HG02798 (cell line): ENCODE results near the gene VSNL1.

Source experiments
- ATAC-seq: cut with Tn5 transposase; IDR thresholded peaks from one replicate; pipeline ENCODE4 v1.9.1; 2021; ENCODE audit warnings: mild to moderate bottlenecking; ENCODE audit not compliant: unreplicated experiment, poor library complexity

VSNL1 gene

DNA sequence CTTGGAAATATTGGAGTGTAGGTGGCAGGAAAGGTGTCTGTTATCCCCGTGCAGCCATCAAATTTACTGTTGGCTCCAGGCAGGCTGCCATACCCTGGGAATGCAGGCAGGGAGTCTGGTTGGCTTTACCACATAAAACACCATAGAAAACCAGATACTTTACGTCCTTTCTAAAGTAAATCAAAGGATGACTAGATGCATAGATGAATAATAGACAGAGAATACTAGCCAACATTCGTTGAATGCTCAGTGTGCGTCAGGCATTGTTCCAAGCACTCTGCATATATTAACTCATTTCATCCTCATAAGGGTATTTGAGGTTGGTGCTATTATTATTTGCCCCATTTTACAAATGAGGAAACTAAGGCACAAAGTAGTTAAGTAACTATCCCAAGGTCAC lies 65.2 kb downstream of the VSNL1 start:
- no peak for ATAC-seq

DNA sequence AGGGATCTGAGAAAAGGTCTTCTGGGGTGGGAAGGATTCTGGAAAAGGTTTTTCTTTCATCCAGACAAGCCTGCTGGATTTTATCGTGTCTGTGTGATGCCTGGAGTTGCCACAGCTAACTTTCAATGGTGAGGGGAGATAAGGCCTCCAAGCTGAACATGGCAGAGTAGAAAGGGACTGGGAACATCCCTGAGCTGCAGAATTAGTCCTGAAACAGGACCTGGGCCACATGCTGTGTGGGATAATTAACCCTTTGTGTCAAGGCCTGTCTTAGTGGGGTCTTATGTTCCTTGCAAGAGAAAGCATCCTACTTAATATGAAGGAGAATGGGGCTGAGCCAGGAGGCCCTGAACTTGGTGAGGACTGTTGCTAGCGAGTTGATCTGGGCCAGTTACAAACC lies 66.4 kb downstream of the VSNL1 start:
- ATAC-seq: no peak

DNA sequence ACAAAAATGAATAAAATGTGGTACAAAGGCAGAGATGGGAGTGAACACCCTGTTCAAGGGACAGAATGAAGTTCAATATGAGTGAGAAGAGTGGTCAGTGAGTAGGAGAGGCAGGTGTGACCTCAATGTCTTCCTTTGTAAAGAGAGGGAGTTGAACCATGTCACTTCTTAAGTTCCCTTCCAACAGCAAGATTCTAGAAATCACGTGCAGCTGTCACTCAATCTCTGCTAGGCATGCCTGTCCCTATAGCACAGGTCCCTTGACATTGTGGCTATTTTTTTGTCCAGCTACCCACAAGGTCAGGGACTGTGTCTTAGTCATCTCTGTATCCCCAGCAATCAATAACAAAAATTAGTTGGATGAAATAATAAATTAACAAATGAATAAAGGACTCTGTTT lies 66.9 kb downstream of the VSNL1 start:
- no peak for ATAC-seq

DNA sequence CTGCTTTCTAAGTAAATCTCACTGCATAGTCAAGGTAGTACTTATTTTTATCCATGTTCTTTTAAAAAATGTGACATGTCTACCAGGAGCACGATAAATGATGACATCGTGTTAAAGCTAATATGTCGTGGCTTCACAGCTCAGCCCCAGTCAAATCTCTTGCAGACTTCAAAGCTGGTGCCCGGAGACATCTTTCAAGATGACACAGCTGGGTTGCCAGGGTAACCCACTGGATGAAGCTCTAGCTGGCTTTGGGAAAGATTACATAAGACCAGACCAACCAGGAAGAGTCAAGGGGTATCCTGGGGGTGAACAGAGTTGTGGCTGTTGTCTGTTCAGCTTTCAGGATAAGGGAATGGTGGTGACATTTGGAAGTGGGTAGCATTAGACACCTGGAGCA lies 67.8 kb downstream of the VSNL1 start:
- ATAC-seq: no peak

DNA sequence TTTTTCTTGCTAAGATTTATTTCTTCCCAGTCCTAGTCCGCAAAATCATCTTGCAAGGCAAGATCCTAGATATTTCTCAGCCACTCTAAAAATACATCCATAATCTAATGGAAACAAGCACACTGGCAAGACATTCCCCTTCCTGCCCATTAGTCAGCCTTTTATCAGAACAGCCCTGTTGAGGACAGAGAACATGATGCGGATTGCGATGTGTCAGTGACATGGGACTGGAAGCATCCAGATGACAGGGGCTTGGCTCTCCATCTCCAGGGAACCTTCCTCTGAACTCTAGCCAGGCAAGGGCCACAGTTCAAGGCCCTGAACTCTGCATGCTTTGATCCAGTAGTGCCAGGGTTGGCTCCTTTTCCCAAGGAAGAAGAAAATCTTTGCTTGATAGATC lies 70.0 kb downstream of the VSNL1 start:
- ATAC-seq: no peak

DNA sequence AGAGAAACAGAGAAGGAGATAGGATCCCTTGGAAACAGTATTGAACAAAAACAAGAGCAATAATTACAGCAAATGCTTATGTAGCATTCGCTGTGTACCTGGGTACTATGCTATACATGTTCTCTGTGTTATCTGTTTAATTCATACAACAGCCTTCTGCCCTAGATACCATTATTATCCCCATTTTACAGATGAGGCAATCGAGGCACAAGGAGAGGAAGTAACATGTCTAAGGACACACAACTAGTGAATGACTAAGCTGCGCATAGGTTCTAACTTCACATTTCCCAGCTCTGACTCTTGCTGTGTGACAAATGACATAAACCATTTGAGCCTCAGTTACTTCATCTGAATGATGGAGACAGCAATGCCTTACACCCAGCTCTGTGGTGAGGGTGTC lies 70.5 kb downstream of the VSNL1 start:
- ATAC-seq: no peak

DNA sequence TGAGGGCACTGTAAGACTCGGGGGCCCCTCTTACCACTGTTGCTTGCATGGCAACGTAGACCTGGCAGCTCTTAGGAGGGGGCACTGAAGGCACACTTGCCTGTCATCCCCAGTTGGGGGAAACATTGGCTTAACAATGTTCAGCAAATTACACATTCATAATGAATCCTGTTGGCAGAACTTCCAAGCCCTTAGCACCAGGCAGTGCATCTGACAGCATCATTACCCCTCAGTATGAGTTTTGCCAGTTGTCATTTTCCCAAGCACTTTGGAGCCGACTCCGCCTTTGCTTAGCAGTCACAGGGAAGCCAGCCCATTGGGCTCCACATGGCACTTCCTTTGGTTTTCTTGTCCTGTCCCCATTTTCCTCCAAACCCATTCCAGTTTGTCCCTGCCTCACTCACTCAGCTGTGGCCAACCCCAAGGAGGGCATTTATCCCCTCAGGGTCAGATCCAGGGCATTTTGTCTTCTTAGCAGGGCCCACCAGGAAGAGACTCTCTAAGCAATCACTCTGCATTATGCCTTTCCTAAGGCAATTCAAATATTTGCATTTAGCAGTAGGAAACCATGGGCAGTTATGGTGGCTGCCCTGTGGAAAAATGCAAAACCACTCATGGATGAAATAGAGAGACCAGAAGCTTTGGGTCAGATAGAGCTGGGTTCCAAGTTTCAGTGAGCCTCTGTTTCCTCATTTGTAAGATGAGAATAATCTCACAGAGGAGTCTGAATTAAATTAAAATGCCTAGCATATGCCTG lies 73.9 kb downstream of the VSNL1 start:
- ATAC-seq: no peak

DNA sequence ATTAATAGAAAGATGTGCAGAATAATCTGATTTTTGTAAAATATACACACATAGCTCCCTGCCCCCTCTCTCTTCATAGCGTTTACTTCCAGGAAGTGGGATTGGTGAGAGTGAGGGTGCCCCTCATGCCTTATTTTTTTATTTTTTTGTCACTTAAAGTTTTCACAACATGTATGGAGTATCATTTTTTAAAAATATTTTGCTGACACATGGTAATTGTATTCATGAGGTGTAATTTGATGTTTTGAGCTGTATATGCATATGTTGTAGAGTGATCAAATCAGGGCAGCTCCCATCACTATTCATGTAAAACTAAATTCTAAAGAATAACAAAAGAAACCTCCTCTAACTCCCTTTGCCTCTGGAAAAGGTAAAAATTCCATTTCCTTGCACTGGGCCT lies 74.7 kb downstream of the VSNL1 start:
- ATAC-seq: no peak

DNA sequence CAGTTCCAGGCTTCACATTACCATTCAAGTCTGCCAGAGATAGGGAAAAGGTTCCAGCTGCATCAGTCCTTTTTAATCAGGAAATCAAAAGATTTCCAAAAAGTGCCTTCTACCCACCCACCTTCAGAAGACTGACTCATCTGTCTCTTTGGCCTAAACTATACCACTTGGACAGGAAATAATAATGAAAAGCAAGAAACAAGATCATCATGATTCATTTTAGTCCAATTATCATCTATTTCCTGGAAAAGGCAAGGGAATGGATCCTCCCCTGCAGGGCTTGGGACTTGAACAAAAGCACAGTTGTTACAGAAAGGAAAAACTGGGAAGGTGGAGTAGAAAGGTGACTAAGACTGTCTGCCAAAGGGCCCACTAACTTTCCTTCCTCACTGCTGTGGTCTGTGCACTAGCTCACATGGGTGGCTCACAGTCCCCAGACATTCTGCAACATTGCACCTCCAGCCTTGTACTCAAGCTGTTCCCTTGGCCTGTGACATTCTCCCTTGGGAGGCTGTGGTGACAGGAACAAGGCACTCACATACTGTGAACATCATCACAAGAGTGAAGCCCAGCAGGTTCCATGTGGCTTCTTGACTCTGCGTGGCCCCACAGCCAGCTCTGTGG lies 75.3 kb downstream of the VSNL1 start:
- ATAC-seq: no peak

DNA sequence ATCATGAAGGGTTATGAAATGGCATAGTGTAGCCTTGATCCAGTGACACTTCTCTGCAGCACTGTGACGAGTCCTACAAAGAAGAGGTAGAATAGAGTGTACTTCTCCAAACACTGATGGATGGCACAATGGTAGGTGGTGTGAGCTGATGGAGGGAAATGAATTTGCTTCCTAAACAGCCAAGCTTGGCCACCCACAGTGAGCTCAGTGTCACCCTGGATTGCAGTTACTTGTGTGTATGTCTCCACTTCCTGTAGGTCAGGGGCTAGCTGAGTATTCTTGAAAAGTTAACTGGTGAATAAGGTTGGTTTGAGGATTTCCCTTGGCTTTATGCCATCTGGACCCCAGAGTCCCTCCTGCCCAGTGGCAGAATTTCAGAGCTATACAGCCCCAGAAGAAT lies 75.9 kb downstream of the VSNL1 start:
- no peak for ATAC-seq

DNA sequence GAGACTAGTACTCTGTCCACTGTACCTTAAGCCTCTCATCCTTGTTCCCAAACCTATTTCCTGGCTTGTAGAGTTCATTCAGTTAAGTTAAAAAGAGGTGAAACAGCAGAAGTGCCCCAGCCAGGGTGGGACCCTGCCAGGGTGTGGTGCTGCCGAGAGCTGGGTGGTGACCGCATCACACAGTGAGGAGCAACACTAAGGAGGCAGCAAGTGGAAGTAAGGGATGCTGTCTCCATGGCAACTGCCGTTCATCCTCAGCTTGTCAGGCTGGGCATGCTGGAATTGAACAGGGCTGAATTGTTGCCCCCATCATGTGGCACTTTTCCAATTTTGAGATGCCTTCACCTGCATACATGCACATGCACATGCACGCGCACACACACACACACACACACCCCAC lies 77.0 kb downstream of the VSNL1 start:
- ATAC-seq: no peak

DNA sequence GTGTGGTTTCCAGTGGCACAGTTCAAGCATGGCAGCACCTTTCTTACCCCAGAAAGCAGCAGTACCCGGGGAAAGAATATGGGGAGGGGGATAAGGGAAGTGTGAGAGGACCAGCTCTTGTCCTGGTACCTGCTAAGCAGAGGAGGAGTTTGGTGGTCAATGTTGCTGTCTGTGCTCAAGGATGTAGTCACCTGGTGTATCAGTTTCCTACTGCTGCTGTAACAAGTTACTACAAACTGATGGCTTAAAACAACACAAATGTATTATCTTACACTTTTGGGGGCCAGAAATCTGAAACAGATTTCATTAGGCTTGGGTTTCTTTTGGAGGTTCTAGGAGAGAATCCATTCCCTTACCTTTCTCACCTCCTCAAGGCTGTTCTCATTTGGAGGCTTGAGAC lies 77.5 kb downstream of the VSNL1 start:
- no peak for ATAC-seq

DNA sequence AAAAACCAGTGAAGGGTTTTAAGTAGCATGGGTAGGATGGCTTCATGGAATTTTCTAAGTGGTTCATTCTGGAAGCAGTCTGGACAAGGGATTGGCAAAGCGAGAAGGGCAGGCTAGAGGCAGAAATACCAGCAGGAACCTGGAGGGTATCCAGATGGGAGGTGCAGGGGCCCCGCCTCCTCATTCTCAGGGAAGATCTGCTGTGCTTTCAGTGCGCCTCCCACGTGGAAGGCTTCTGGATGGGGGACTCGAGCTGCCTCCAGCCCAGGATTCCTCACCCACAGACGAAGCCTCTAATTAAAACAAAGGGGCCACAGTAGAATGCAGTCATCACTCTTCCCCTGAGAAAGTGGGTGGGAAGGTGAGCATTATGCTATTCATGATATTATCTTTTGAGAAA lies 79.8 kb downstream of the VSNL1 start:
- no peak for ATAC-seq

DNA sequence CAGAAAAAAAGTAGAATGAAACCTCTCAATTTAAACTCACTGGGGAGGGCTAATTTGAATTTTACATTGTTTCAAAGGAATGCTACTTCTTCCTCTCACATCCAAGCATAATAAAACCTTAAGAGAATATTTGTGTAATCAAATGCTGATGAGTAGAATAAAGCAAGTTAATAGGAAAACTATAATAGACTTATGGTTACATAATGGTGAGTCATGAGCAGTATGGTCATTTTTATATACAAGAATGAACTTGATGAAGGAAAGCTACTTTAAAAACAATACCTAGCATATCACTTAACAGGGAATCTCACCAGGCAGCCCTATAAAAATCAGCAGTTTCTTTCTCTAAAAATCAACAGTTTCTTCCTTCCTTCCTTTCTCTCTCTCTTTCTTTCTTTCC lies 80.3 kb downstream of the VSNL1 start:
- ATAC-seq: no peak

DNA sequence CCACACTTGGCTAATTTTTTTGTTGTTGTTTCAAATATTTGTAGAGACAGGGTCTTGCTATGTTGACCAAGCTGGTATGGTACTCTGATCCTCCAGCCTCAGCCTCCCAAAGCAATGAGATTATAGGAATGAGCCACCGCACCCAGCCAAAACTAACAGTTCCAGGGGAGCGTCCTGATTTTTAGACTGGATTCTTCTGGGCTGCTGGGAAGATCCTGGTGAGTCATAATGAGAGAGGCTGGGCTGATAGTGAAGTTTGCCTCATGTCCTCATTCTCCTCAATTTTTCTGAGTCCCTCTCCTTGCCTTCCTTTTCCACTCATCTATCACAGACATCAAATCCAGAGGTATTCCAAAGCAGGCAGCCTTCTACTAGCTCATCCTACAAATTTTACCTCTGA lies 81.3 kb downstream of the VSNL1 start:
- ATAC-seq: no peak

DNA sequence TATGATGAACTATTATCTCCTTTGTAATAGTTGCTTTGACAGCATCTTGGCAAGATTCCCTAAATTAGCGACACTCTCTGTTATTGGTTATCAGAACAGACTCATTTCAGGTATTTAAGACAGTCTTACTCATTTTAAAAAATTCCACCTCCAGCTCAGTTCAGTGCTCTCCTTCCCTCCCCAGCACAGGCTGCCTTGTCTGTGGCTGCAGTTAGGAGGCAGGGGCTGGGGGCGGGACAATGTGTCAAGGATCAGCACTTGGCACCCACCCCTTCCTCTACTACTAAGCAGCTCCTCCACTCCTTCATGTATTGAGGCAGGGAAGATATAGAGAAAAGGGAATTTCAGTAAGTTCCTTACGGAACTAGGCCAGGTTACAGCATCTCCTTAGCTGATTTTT lies 85.0 kb downstream of the VSNL1 start:
- ATAC-seq: no peak

DNA sequence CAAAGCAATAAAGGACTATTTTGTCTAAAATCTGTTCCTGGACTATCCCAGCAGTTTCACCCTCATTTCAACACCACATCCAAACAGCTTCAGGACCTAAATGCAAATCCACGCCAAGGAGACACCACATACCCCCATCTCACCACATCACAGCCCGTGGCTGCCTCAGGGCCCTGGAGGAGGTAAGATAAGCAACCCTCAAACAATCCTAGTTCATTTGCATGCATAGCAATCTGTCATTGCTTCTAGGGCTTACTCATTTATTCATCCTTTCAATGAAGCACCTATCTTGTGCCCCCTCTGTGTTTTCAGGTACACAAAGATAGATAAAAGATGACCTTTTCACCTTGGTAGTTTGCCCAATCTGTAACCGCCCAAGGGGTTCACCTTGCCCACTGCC lies 86.5 kb downstream of the VSNL1 start:
- ATAC-seq: no peak

DNA sequence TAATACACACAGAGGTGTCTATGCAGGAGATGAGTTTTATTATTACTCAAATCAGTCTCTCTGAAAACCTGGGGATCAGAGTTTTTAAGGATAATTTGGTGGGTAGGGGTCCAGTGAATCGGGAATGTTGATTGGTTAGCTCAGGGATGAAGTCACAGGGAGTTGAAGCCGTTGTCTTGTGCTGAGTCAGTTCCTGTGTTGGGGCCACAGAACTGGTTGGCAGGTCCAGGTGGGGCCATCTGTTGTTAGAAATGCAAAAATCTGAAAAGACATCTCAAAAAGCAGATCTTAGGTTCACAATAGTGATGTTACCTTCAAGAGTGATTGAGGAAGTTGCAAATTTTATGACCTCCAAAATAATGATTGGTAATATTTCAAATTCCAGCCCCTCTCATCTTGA lies 86.9 kb downstream of the VSNL1 start:
- ATAC-seq: no peak

DNA sequence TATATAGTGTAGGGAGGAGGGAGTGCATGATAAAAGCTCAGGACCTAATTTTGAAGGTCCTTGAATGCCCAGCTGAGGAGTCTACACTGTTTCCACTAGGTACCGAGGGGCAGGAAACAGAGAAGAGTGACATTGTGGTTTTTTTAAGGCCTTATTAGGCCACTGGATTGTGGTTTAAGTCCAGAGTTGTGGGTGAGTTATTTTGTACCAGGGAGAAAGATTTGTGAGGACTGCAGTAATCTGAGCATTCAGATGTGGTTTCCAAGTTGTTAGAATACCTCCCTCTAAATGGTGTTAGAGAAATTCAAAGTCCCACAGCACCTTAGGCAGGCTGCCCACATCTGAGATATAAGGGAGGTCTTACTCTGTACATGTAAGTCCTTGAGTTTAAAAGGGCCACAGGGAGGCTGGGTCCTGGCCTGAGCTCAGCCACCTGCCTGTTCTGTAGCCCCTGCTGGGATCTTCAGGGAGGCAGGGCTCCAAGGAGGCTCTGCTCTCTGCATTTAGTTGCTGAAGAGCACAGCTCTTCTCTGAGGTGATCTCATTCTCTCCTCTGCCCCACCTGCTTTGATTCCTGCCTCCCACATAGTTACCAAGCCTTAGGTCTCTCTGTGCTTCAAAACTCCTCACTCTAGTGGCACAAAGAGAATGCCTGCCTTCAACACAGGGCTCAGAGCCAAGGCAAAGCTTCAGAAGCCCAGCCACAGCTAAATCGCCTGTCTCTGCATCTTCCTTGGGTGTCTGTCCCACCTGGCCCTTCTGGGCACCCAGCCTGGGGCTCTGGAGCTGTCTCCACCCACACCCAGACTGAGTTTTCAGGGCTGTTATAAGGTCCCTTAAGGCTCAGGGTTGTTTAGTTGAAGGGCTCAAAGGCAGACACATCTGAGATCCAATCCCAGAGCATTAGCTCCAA lies 88.1 kb downstream of the VSNL1 start:
- ATAC-seq: no peak

DNA sequence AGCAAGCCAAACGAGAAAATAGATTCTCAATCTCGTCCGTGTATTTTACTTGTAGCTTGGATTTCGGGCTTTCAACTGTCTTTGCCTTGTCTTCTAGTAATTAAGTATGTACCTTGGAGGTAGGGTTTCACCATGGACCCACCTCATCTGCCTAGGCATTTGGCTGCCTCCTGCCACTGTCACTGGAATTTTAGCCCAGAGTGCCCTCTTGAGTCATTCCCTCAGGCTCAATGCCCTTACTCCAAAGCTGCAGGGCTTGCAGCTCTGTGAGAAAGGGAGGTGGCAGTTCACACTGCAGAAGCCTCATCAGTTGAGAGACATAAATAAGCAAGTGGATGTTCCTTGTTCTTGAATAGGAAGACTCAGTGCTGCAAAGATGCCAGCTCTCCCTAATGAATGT lies 89.6 kb downstream of the VSNL1 start:
- ATAC-seq: no peak

DNA sequence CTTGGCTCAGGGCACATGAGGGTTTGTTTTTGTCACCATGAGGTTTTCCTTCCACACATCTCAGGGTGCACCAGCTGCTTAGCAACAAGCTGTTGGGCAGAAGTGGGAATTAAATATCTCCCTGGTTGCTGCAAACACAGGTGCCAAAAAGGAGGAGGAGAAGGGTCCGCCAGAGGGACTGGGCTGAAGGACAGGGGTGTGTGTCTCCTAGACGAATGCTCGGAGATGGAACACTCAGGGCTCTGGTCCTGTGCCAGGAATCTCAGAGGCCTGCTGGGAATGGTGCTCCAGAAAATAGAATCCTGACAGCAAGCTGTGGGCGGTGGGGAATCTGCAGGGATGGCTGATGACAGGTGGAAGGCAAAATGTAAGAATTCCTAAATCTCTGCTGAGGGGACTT lies 94.5 kb downstream of the VSNL1 start:
- ATAC-seq: no peak
